IPS-15b (cell line): ENCODE results near the gene RNF8.

Experiments used
- H3K27me3 ChIP-seq: one replicate; pipeline ENCODE4 v1.6.1; 2013; ENCODE audit warnings: low read length; ENCODE audit not compliant: control insufficient read depth, insufficient read depth
- H3K36me3 ChIP-seq: one replicate; pipeline ENCODE4 v1.6.1; 2013; ENCODE audit warnings: low read length; ENCODE audit not compliant: control insufficient read depth, insufficient read depth
- H3K4me1 ChIP-seq: one replicate; pipeline ENCODE4 v1.6.1; 2013; ENCODE audit warnings: mild to moderate bottlenecking, low read length; ENCODE audit not compliant: control insufficient read depth, insufficient read depth
- H3K4me3 ChIP-seq: one replicate; pipeline ENCODE4 v1.5.1; 2013; ENCODE audit warnings: low read depth, low read length
- H3K9ac ChIP-seq: one replicate; pipeline ENCODE4 v1.6.1; 2013; ENCODE audit warnings: low read depth, mild to moderate bottlenecking, low read length
- H3K9me3 ChIP-seq: one replicate; pipeline ENCODE4 v1.6.1; 2013; ENCODE audit warnings: mild to moderate bottlenecking, low read length; ENCODE audit not compliant: control insufficient read depth, insufficient read depth

RNF8 gene

GRCh38 chr6:37347177-37347576 lies 6.6 kb upstream of the RNF8 start:
- Histone ChIP-seq H3K4me1 (no peaks in the 10 kb centered on the region), H3K36me3 (no peaks in the 10 kb centered on the region)

GRCh38 chr6:37347670-37348111 lies 6.1 kb upstream of the RNF8 start:
- Histone ChIP-seq H3K4me1 (no peaks in the 10 kb centered on the region), H3K36me3 (no peaks in the 10 kb centered on the region), H3K9ac (no peak overlapping the region), H3K4me3 (no peak overlapping the region), H3K9me3 (no peaks in the 10 kb centered on the region), H3K27me3 (no peaks in the 10 kb centered on the region)

More at GRCh38 chr6:37347177-37347576, 6.6 kb upstream of the RNF8 start:
- no peak overlapping the region for H3K4me3 ChIP-seq
- no peak overlapping the region for H3K9ac ChIP-seq
- no peaks in the 10 kb centered on the region for H3K27me3 ChIP-seq
- no peaks in the 10 kb centered on the region for H3K9me3 ChIP-seq

DNA sequence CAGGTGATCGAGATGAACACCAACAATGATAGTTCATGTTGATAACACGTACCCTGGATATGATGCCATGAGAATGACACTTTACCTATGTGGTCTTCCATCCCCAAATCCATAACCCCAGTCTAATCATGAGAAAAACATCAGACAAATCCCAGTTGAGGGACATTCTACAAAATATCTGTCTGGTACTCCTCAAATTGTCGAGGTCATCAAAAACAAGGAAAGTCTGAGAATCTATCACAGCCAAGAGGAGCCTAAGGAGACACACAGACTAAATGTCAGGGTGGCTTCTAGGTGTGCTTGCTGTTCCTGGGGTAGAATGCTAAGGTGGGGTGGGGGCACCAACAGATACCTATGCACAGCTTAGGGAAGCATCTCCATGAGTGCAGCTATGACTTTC lies 2.8 kb upstream of the RNF8 start:
- Histone ChIP-seq H3K36me3 (no peaks in the 10 kb centered on the region), H3K27me3 (no peaks in the 10 kb centered on the region), H3K4me1 (peaks cover 3% of the 10 kb centered on the region), H3K9me3 (no peaks in the 10 kb centered on the region), H3K9ac (no peak overlapping the region), H3K4me3 (no peak overlapping the region)

- H3K4me1 ChIP-seq = peaks cover 3% of the 10 kb centered on the region
- no peak overlapping the region for H3K9ac ChIP-seq
- no peaks in the 10 kb centered on the region for H3K9me3 ChIP-seq
- no peaks in the 10 kb centered on the region for H3K27me3 ChIP-seq
- H3K4me3 ChIP-seq = no peak overlapping the region
- H3K36me3 ChIP-seq = no peaks in the 10 kb centered on the region
Measured at GRCh38 chr6:37352384-37352783, 1.4 kb upstream of the RNF8 start.

- H3K27me3 ChIP-seq = no peaks in the 10 kb centered on the region
- H3K36me3 ChIP-seq = no peaks in the 10 kb centered on the region
- peaks cover 3% of the 10 kb centered on the region for H3K4me1 ChIP-seq
- no peaks in the 10 kb centered on the region for H3K9me3 ChIP-seq
- peak overlapping the region; percentile 87 for H3K4me3 ChIP-seq
- peak overlapping the region; percentile 41 for H3K9ac ChIP-seq
Measured at GRCh38 chr6:37354526-37355384, 972 bp downstream of the RNF8 start.

- Histone ChIP-seq H3K9ac (no peak overlapping the region), H3K27me3 (no peaks in the 10 kb centered on the region), H3K36me3 (peaks cover 5% of the 10 kb centered on the region), H3K4me3 (no peak overlapping the region), H3K9me3 (no peaks in the 10 kb centered on the region), H3K4me1 (peaks cover 3% of the 10 kb centered on the region)
Measured at GRCh38 chr6:37357288-37357687, 3.5 kb downstream of the RNF8 start.

- Histone ChIP-seq H3K9me3 (no peaks in the 10 kb centered on the region), H3K4me3 (no peak overlapping the region), H3K36me3 (peaks cover 5% of the 10 kb centered on the region), H3K9ac (no peak overlapping the region), H3K27me3 (no peaks in the 10 kb centered on the region), H3K4me1 (peaks cover 3% of the 10 kb centered on the region)
Measured at GRCh38 chr6:37357860-37358259, 4.1 kb downstream of the RNF8 start.

DNA sequence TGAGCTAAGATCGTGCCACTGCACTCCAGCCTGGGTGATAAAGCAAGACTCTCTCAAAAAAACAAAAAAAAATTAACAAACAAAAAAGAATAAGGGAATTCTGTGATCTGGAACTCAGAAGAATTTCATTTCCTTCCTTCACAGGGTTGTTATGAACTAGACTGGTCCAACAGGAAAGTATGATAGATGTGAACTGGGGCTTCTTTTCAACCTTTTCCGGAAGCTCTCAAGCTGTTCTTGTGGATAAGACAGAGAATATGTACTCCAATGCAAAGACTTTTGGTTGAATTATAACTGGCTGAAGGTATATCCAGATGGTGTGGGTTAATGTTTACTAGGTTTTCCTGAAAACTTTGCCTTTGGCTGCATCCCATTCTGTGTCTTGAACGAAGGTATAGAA lies 5.3 kb downstream of the RNF8 start:
- H3K36me3 ChIP-seq = peaks cover 5% of the 10 kb centered on the region
- H3K4me1 ChIP-seq = no peaks in the 10 kb centered on the region
- H3K9me3 ChIP-seq = no peaks in the 10 kb centered on the region
- H3K4me3 ChIP-seq = no peak overlapping the region
- H3K27me3 ChIP-seq = no peaks in the 10 kb centered on the region
- H3K9ac ChIP-seq = no peak overlapping the region

DNA sequence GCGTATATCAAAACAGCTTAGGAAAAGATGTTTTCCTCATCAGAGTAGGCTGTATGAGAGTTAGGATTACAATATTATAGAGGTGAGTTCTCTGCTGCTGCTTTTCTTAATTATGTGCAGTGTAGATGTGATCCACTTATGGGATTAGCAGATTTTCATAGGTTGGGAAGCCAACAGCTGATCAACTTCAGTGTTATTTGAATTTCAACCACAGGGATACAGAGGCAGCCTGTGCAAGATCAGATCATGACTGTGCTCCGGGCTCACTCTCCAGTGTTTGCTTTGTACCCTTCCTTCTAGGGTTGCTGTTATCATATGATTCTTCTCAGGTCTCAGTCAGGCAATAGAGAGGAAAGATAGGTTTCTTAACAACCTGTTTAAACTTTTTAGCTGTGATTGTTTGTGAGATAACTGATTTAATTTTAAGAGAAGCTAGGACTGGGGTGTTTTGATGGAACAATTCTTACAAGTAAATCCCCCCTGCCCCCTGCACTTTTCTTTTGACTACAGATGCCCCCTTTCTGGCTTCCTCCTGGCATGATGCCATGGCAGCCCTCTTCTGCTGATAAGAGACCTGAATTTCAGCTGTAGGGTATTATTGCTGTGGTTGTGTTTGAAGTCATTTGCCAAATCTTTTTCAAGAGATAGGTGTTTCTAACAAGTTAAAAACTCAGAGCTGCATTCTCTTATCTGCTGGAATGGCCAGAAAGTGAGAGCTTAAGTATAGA lies 8.5 kb downstream of the RNF8 start:
- no peaks in the 10 kb centered on the region for H3K4me1 ChIP-seq
- H3K4me3 ChIP-seq = no peak overlapping the region
- no peaks in the 10 kb centered on the region for H3K9me3 ChIP-seq
- peaks cover 5% of the 10 kb centered on the region for H3K36me3 ChIP-seq
- H3K9ac ChIP-seq = no peak overlapping the region
- no peaks in the 10 kb centered on the region for H3K27me3 ChIP-seq

DNA sequence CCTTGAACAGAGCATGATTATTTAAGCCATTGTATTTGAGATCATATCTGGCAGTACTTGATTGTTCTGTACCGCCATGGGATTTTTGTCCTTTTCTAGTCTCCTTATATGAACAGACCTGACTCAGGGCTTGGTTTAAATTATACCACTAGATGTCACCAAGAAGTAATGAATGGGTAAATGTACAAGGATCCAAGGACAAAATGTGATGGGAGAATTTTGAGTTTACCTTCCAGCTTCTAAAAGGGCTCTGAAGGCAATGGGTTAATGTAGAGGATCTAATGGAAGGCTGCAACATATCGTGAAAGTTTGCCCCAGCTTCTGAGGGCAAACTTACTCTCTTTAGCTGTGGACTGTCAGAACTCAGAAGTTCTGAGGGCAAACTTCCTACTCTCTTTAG lies 12.0 kb downstream of the RNF8 start:
- Histone ChIP-seq H3K4me1 (no peaks in the 10 kb centered on the region), H3K9me3 (no peaks in the 10 kb centered on the region), H3K9ac (no peak overlapping the region), H3K27me3 (no peaks in the 10 kb centered on the region), H3K36me3 (peaks cover 5% of the 10 kb centered on the region), H3K4me3 (no peak overlapping the region)

DNA sequence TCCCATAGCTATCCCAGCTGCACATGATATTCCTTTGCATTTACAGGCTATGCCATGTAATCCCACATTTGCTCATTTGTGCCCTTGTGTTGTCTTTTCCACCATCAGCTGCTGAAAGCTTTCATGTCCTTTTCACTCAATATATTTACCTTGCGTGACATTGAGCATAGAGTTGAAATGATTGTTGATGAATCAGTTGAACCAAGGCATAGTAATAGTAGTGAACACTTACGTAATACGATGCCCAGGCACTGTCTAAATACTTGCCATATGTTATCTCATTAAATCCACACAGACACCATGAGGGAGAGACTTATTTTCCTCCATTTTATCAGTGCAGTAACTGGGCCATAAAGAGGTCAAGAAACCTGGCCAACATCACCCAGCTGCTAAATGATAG lies 13.1 kb downstream of the RNF8 start:
- no peaks in the 10 kb centered on the region for H3K4me1 ChIP-seq
- peaks cover 9% of the 10 kb centered on the region for H3K36me3 ChIP-seq
- H3K9ac ChIP-seq = no peak overlapping the region
- H3K9me3 ChIP-seq = no peaks in the 10 kb centered on the region
- no peak overlapping the region for H3K4me3 ChIP-seq
- no peaks in the 10 kb centered on the region for H3K27me3 ChIP-seq

- no peaks in the 10 kb centered on the region for H3K9me3 ChIP-seq
- no peaks in the 10 kb centered on the region for H3K27me3 ChIP-seq
- peaks cover 7% of the 10 kb centered on the region for H3K36me3 ChIP-seq
- no peaks in the 10 kb centered on the region for H3K4me1 ChIP-seq
- no peak overlapping the region for H3K9ac ChIP-seq
- H3K4me3 ChIP-seq = no peak overlapping the region
Measured at GRCh38 chr6:37368961-37369320, 15.2 kb downstream of the RNF8 start.
